ENCODE measurements around the gene KCNJ6. TPM values are rescaled to one million over a fixed set of nuclear protein-coding genes. Genes with fewer than 3 reads are reported as not detected.

Gene KCNJ6
- total RNA-seq, 2 experiments from 2014 or later = not detected

- Histone ChIP-seq H3K36me3 (ENCODE audit: insufficient read depth, low read length) (no peaks in the 10 kb centered on the region), H3K79me2 (ENCODE audit: insufficient read depth, low read depth, low read length) (no peaks in the 10 kb centered on the region), H3K4me2 (ENCODE audit: low read length) (no peak overlapping the region), H2AFZ (ENCODE audit: low read length) (no peak overlapping the region), H3K4me3 (ENCODE audit: low read depth, low read length, poor library complexity, severe bottlenecking) (no peak overlapping the region), H3K9me3 (ENCODE audit: low read length) (no peaks in the 10 kb centered on the region), H4K20me1 (ENCODE audit: insufficient read depth, low read length) (no peaks in the 10 kb centered on the region), H3K4me1 (ENCODE audit: insufficient read depth, low read length, poor library complexity, severe bottlenecking) (no peaks in the 10 kb centered on the region), H3K9me2 (ENCODE audit: insufficient read depth, low read length) (no peaks in the 10 kb centered on the region), H3K27ac (ENCODE audit: low read depth, low read length, poor library complexity, severe bottlenecking) (no peak overlapping the region)
- POLR2A ChIA-PET = no interaction called here
- BruUV-seq (replicated peaks) = no TSS peak
- intact Hi-C loops (cut with micrococcal nuclease; ENCODE audit: unreplicated experiment) = no loop called here
- no peak for DNase-seq (ENCODE audit: low spot score)
- TF ChIP-seq CTCF (conservative IDR thresholded peaks at IDR 0.05; ENCODE audit: low read length) = no peak
- TF ChIP-seq EZH2phosphoT487 (IDR thresholded peaks at IDR 0.05; ENCODE audit: borderline replicate concordance, low read depth, low read length) = no peak
- CTCF ChIA-PET (ENCODE audit: unreplicated experiment) = no interaction called here
Observed at GRCh38 chr21:37907076-37907475, 9.2 kb downstream of the KCNJ6 start.

GRCh38 chr21:37905291-37905690 lies 11.0 kb downstream of the KCNJ6 start:
- intact Hi-C loops (cut with micrococcal nuclease; ENCODE audit: unreplicated experiment) = no loop called here
- Histone ChIP-seq H3K27ac (ENCODE audit: low read depth, low read length, poor library complexity, severe bottlenecking) (no peak overlapping the region), H3K9me2 (ENCODE audit: insufficient read depth, low read length) (no peaks in the 10 kb centered on the region), H3K4me1 (ENCODE audit: insufficient read depth, low read length, poor library complexity, severe bottlenecking) (no peaks in the 10 kb centered on the region), H3K36me3 (ENCODE audit: insufficient read depth, low read length) (no peaks in the 10 kb centered on the region), H2AFZ (ENCODE audit: low read length) (no peak overlapping the region), H3K9me3 (ENCODE audit: low read length) (no peaks in the 10 kb centered on the region), H3K79me2 (ENCODE audit: insufficient read depth, low read depth, low read length) (no peaks in the 10 kb centered on the region), H3K4me2 (ENCODE audit: low read length) (no peak overlapping the region), H3K4me3 (ENCODE audit: low read depth, low read length, poor library complexity, severe bottlenecking) (no peak overlapping the region), H4K20me1 (ENCODE audit: insufficient read depth, low read length) (no peaks in the 10 kb centered on the region)
- no TSS peak for BruUV-seq (replicated peaks)
- TF ChIP-seq EZH2phosphoT487 (IDR thresholded peaks at IDR 0.05; ENCODE audit: borderline replicate concordance, low read depth, low read length) (no peak), CTCF (conservative IDR thresholded peaks at IDR 0.05; ENCODE audit: low read length) (no peak)
- ChIA-PET CTCF (ENCODE audit: unreplicated experiment) (no interaction called here), POLR2A (interaction anchor here (0.6 to 1.0 kb wide), 2 partner anchors 10 to 40 kb away, joined by 3 read pairs; no protein-coding TSS in a partner anchor)
- no peak for DNase-seq (ENCODE audit: low spot score)

- H3K27ac ChIP-seq (ENCODE audit: low read depth, low read length, poor library complexity, severe bottlenecking) = no peak overlapping the region
- ChIA-PET CTCF (ENCODE audit: unreplicated experiment) (no interaction called here), POLR2A (interaction anchor here (0.6 kb wide), 1 partner anchor 40 kb away, joined by 3 read pairs; no protein-coding TSS in a partner anchor)
- intact Hi-C loops (cut with micrococcal nuclease; ENCODE audit: unreplicated experiment) = no loop called here
- no peaks in the 10 kb centered on the region for H3K36me3 ChIP-seq (ENCODE audit: insufficient read depth, low read length)
- H3K9me3 ChIP-seq (ENCODE audit: low read length) = no peaks in the 10 kb centered on the region
- H3K9me2 ChIP-seq (ENCODE audit: insufficient read depth, low read length) = no peaks in the 10 kb centered on the region
- TF ChIP-seq CTCF (conservative IDR thresholded peaks at IDR 0.05; ENCODE audit: low read length) (no peak), EZH2phosphoT487 (IDR thresholded peaks at IDR 0.05; ENCODE audit: borderline replicate concordance, low read depth, low read length) (no peak)
- H3K79me2 ChIP-seq (ENCODE audit: insufficient read depth, low read depth, low read length) = no peaks in the 10 kb centered on the region
- H2AFZ ChIP-seq (ENCODE audit: low read length) = no peak overlapping the region
- no peaks in the 10 kb centered on the region for H4K20me1 ChIP-seq (ENCODE audit: insufficient read depth, low read length)
- no peak overlapping the region for H3K4me2 ChIP-seq (ENCODE audit: low read length)
- no TSS peak for BruUV-seq (replicated peaks)
- H3K4me1 ChIP-seq (ENCODE audit: insufficient read depth, low read length, poor library complexity, severe bottlenecking) = no peaks in the 10 kb centered on the region
- no peak for DNase-seq (ENCODE audit: low spot score)
- H3K4me3 ChIP-seq (ENCODE audit: low read depth, low read length, poor library complexity, severe bottlenecking) = no peak overlapping the region
Observed at GRCh38 chr21:37904856-37905255, 11.4 kb downstream of the KCNJ6 start.
